H9 (cell line): ENCODE measurements around the gene DENND1A. TPM values are rescaled to one million over a fixed set of nuclear protein-coding genes. Genes with fewer than 3 reads are reported as not detected.

Experiments used
- DNase-seq: peaks from one replicate; pipeline ENCODE4 v3.0.0-alpha.2; 2017
- H2AFZ ChIP-seq: one replicate; pipeline ENCODE4 v1.6.1; 2013; ENCODE audit warnings: mild to moderate bottlenecking, low read length, control low read depth, moderate library complexity
- H2AK5ac ChIP-seq: 2 replicates; pipeline ENCODE4 v1.6.1; 2013; ENCODE audit warnings: low read length, control low read depth, mixed read lengths; ENCODE audit not compliant: insufficient read length
- H2BK120ac ChIP-seq: one replicate; pipeline ENCODE4 v1.6.1; 2013; ENCODE audit warnings: low read depth, mild to moderate bottlenecking, low read length, control low read depth, inconsistent platforms; ENCODE audit not compliant: poor library complexity, severe bottlenecking
- H2BK12ac ChIP-seq: 2 replicates; pipeline ENCODE4 v1.6.1; 2013; ENCODE audit warnings: low read length, control low read depth, mixed read lengths, low read depth; ENCODE audit not compliant: insufficient read length
- H2BK15ac ChIP-seq: 2 replicates; pipeline ENCODE4 v1.6.1; 2013; ENCODE audit warnings: low read depth, low read length, control low read depth
- H2BK20ac ChIP-seq: one replicate; pipeline ENCODE4 v1.6.1; 2013; ENCODE audit warnings: low read depth, mild to moderate bottlenecking, low read length, control low read depth, inconsistent platforms; ENCODE audit not compliant: poor library complexity, severe bottlenecking
- H2BK5ac ChIP-seq: 2 replicates; pipeline ENCODE4 v1.6.1; 2013; ENCODE audit warnings: low read length, control low read depth, mixed read lengths; ENCODE audit not compliant: insufficient read length
- H3K14ac ChIP-seq: 2 replicates; pipeline ENCODE4 v1.6.1; 2013; ENCODE audit warnings: low read length, control low read depth; ENCODE audit not compliant: insufficient read depth
- H3K18ac ChIP-seq: 2 replicates; pipeline ENCODE4 v1.6.1; 2013; ENCODE audit warnings: low read depth, mild to moderate bottlenecking, mixed read lengths, low read length, control low read depth; ENCODE audit not compliant: insufficient read length
- H3K23ac ChIP-seq: 2 replicates; pipeline ENCODE4 v1.6.1; 2013; ENCODE audit warnings: low read length, control low read depth, mixed read lengths, low read depth; ENCODE audit not compliant: insufficient read length
- H3K23me2 ChIP-seq: 2 replicates; pipeline ENCODE4 v1.6.1; 2013; ENCODE audit warnings: low read depth, mild to moderate bottlenecking, mixed read lengths, low read length, control low read depth; ENCODE audit not compliant: insufficient read length, poor library complexity, severe bottlenecking
- H3K27ac ChIP-seq: 2 replicates; pipeline ENCODE4 v1.5.1; 2013; ENCODE audit warnings: low read length, control low read depth, mixed read lengths, low read depth; ENCODE audit not compliant: insufficient read length
- H3K27me3 ChIP-seq: 2 replicates; pipeline ENCODE4 v1.6.1; 2013; ENCODE audit warnings: low read length, control low read depth, inconsistent platforms; ENCODE audit not compliant: insufficient read depth
- H3K4ac ChIP-seq: 2 replicates; pipeline ENCODE4 v1.6.1; 2013; ENCODE audit warnings: low read depth, mild to moderate bottlenecking, control low read depth, inconsistent platforms, low read length, moderate library complexity
- H3K4me1 ChIP-seq: 2 replicates; pipeline ENCODE4 v1.6.1; 2013; ENCODE audit warnings: low read length, control low read depth, inconsistent platforms; ENCODE audit not compliant: insufficient read depth
- H3K4me2 ChIP-seq: 2 replicates; pipeline ENCODE4 v1.6.1; 2013; ENCODE audit warnings: low read length, control low read depth, mixed read lengths; ENCODE audit not compliant: insufficient read length, insufficient read depth
- H3K56ac ChIP-seq: 2 replicates; pipeline ENCODE4 v1.6.1; 2013; ENCODE audit warnings: low read depth, mild to moderate bottlenecking, mixed read lengths, low read length, control low read depth; ENCODE audit not compliant: insufficient read length
- H3K79me1 ChIP-seq: 2 replicates; pipeline ENCODE4 v1.6.1; 2013; ENCODE audit warnings: low read depth, mild to moderate bottlenecking, moderate library complexity, low read length, control low read depth, inconsistent platforms; ENCODE audit not compliant: insufficient read depth, poor library complexity, severe bottlenecking
- H3K79me2 ChIP-seq: 2 replicates; pipeline ENCODE4 v1.6.1; 2013; ENCODE audit warnings: low read length, control low read depth, inconsistent platforms; ENCODE audit not compliant: insufficient read depth
- H3K9ac ChIP-seq: 2 replicates; pipeline ENCODE4 v1.6.1; 2013; ENCODE audit warnings: low read length, control low read depth, mixed read lengths; ENCODE audit not compliant: insufficient read length; ENCODE audit errors: extremely low read depth
- H3K9me3 ChIP-seq: one replicate; pipeline ENCODE4 v1.6.1; 2013; ENCODE audit warnings: low read depth, low read length, inconsistent platforms; ENCODE audit not compliant: control insufficient read depth
- H3T11ph ChIP-seq: one replicate; pipeline ENCODE4 v1.6.1; 2013; ENCODE audit warnings: mild to moderate bottlenecking, low read length, control low read depth, inconsistent platforms
- H4K20me1 ChIP-seq: one replicate; pipeline ENCODE4 v1.6.1; 2013; ENCODE audit not compliant: control insufficient read depth, insufficient read length, insufficient read depth
- H4K5ac ChIP-seq: 2 replicates; pipeline ENCODE4 v1.6.1; 2013; ENCODE audit warnings: low read depth, mild to moderate bottlenecking, mixed read lengths, low read length, control low read depth; ENCODE audit not compliant: insufficient read length
- H4K8ac ChIP-seq: replicated peaks from 2 replicates; pipeline ENCODE4 v1.6.1; 2013; ENCODE audit warnings: low read length, control low read depth, mixed read lengths, low read depth; ENCODE audit not compliant: insufficient read length
- H4K91ac ChIP-seq: 2 replicates; pipeline ENCODE4 v1.6.1; 2013; ENCODE audit warnings: low read depth, mild to moderate bottlenecking, moderate library complexity, mixed read lengths, low read length, control low read depth; ENCODE audit not compliant: insufficient read length
- H3K27ac Mint-ChIP-seq, 3 experiments: 2 replicates in 2 of 3; 3 replicates in 1 of 3; pipeline ENCODE4 v1.8.0; 2020 to 2021; ENCODE audit warnings: mixed read lengths in 3 of 3, mild to moderate bottlenecking in 1 of 3, moderate library complexity in 1 of 3
- H3K27me3 Mint-ChIP-seq: 2 replicates; pipeline ENCODE4 v1.8.0; 2021; ENCODE audit warnings: low read depth, mild to moderate bottlenecking, moderate library complexity, mixed read lengths
- H3K36me3 Mint-ChIP-seq, 3 experiments: 2 replicates in 2 of 3; 3 replicates in 1 of 3; pipeline ENCODE4 v1.8.0; 2020 to 2021; ENCODE audit warnings: low read depth in 3 of 3, mixed read lengths in 3 of 3; ENCODE audit not compliant: insufficient read depth in 1 of 3
- H3K4me1 Mint-ChIP-seq, 2 experiments: 2 replicates each; pipeline ENCODE4 v1.8.0; 2020; ENCODE audit warnings: mixed read lengths in 2 of 2
- H3K4me3 Mint-ChIP-seq, 2 experiments: 2 replicates in 1 of 2; 3 replicates in 1 of 2; pipeline ENCODE4 v1.8.0; 2020 to 2021; ENCODE audit warnings: mild to moderate bottlenecking in 2 of 2, mixed read lengths in 2 of 2, moderate library complexity in 1 of 2
- H3K9me3 Mint-ChIP-seq, 2 experiments: 2 replicates in 1 of 2; 3 replicates in 1 of 2; pipeline ENCODE4 v1.8.0; 2020; ENCODE audit warnings: mild to moderate bottlenecking in 2 of 2, mixed read lengths in 2 of 2, moderate library complexity in 1 of 2
- CTCF ChIP-seq: fragments of 200-600 bp; sonication (generic); conservative IDR thresholded peaks from 3 replicates; pipeline ENCODE4 v1.8.0; 2021; ENCODE audit warnings: antibody characterized with exemption, mild to moderate bottlenecking
- WGBS: extraction: QIAGEN DNeasy Blood & Tissue Kit; methylation state at CpG from one replicate; pipeline ENCODE4 v1.1.7; 2013; ENCODE audit warnings: missing lambda C conversion rate, low lambda C conversion rate, mixed read lengths; ENCODE audit not compliant: insufficient read length; ENCODE audit errors: extremely low coverage; 5-methylcytosine and 5-hydroxymethylcytosine counted together
- total RNA-seq: library from RNA; stranded (reverse); gene quantifications from 2 replicates; pipeline ENCODE4 v1.2.1, GENCODE V29; 2021

DENND1A gene
- total RNA-seq, 1 experiment from 2014 or later = 20.4 TPM

DNA sequence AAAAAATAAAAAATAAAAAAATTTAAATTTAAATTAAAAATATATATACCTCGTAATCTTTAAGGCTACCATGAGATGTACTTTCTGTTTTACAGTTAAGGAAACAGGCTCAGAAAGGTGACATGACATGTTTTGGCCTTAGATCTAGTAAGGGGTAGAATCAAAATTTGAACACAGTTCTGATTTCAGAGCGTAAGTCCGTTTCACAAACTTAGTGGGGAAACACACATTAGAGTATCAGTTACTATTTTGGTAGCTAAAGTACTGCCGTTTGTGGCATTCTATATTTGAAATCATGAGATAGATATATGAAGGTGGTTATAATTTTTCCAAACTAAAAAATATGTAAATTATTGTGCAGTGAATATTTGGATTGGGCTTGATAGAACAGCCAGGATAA is 186.2 kb downstream of the DENND1A start:
- H2BK15ac ChIP-seq = no peak overlapping the region
- H3K14ac ChIP-seq = no peak overlapping the region
- Mint-ChIP-seq H3K4me3 (no peak overlapping the region), H3K9me3 (no peaks in the 10 kb centered on the region), H3K36me3 (no peaks in the 10 kb centered on the region), H3K27ac (no peak overlapping the region), H3K27me3 (no peaks in the 10 kb centered on the region), H3K4me1 (peaks cover 7 to 9% of the 10 kb centered on the region in 2 experiments; a peak in 3 of 4 replicates)
- H2BK20ac ChIP-seq = no peak overlapping the region
- TF ChIP-seq CTCF = no peak
- no CpG with 5 or more reads among the region's 4 CpGs for WGBS
- H3K79me2 ChIP-seq = no peaks in the 10 kb centered on the region
- no peak for DNase-seq
- no peaks in the 10 kb centered on the region for H3K79me1 ChIP-seq
- H2AFZ ChIP-seq = no peak overlapping the region
- H3K4me2 ChIP-seq = no peak overlapping the region
- no peaks in the 10 kb centered on the region for H3K27me3 ChIP-seq
- H3K18ac ChIP-seq = no peak overlapping the region
- no peak overlapping the region for H2AK5ac ChIP-seq
- H4K91ac ChIP-seq = no peak overlapping the region
- no peaks in the 10 kb centered on the region; the same call in 1 of the 2 replicates for H3K4me1 ChIP-seq
- no peak overlapping the region for H4K5ac ChIP-seq
- no peak overlapping the region for H3K27ac ChIP-seq
- H3T11ph ChIP-seq = no peak overlapping the region
- no peak overlapping the region for H3K9ac ChIP-seq
- no peak overlapping the region for H3K4ac ChIP-seq
- no peaks in the 10 kb centered on the region for H3K23me2 ChIP-seq
- H3K23ac ChIP-seq = no peak overlapping the region
- no peak overlapping the region for H2BK120ac ChIP-seq
- H3K9me3 ChIP-seq = no peaks in the 10 kb centered on the region
- no peak overlapping the region for H2BK12ac ChIP-seq
- H3K56ac ChIP-seq = no peak overlapping the region
- H4K20me1 ChIP-seq = no peaks in the 10 kb centered on the region
- H4K8ac ChIP-seq = no peak overlapping the region
- no peak overlapping the region for H2BK5ac ChIP-seq
